Stimulated activated CD4-positive, alpha-beta T cell treated with anti-CD3 and anti-CD28 coated beads, Interleukin-1b, Interleukin-23, amount 100 ng/mL, for 48 hours (primary cell): ENCODE data around the gene WDR88.
A peak's percentile ranks its signal among the peaks of the same experiment; 100 is the strongest.
"Not testable (repeated sequence)": the region's sequence is repeated elsewhere in the genome, so short reads cannot be mapped to it uniquely, and the experiment has no call there.

ENCODE experiments used
- DNase-seq: peaks from one replicate; pipeline ENCODE4 v3.0.0-alpha.2; 2020

The WDR88 gene

GRCh38 chr19:33132021-33132420 is at the start of gene WDR88:
Gene WDR88, plus strand, starts transcription at chr19:33132114. Its CDS starts 56 bp downstream, at chr19:33132170.
- no peak for DNase-seq

GRCh38 chr19:33085570-33086128 is 46.3 kb upstream of the WDR88 start:
- DNase-seq: no peak

- no peak for DNase-seq
These were observed 45.0 kb upstream of the WDR88 start for GRCh38 chr19:33086955-33087354.

GRCh38 chr19:33089010-33089409 is 42.9 kb upstream of the WDR88 start:
- DNase-seq: no peak

GRCh38 chr19:33090179-33090578 is 41.7 kb upstream of the WDR88 start:
- DNase-seq: no peak

GRCh38 chr19:33093420-33094210 is 38.3 kb upstream of the WDR88 start:
- no peak for DNase-seq

- no peak for DNase-seq
These were observed 37.4 kb upstream of the WDR88 start for GRCh38 chr19:33094436-33095067.

- DNase-seq: no peak
These were observed 35.9 kb upstream of the WDR88 start for GRCh38 chr19:33096005-33096404.

- DNase-seq: no peak
These were observed 33.8 kb upstream of the WDR88 start for GRCh38 chr19:33098055-33098534.

- DNase-seq: no peak
These were observed 30.8 kb upstream of the WDR88 start for GRCh38 chr19:33100894-33101644.

- DNase-seq: no peak
These were observed 29.0 kb upstream of the WDR88 start for GRCh38 chr19:33102893-33103292.

GRCh38 chr19:33108161-33108560 is 23.8 kb upstream of the WDR88 start:
- no peak for DNase-seq

GRCh38 chr19:33110137-33110910 is 21.6 kb upstream of the WDR88 start:
- DNase-seq: no peak

- no peak for DNase-seq
These were observed 20.3 kb upstream of the WDR88 start for GRCh38 chr19:33111587-33111986.

- no peak for DNase-seq
These were observed 17.6 kb upstream of the WDR88 start for GRCh38 chr19:33114312-33114711.

GRCh38 chr19:33117501-33117900 is 14.4 kb upstream of the WDR88 start:
- no peak for DNase-seq

- no peak for DNase-seq
These were observed 13.3 kb upstream of the WDR88 start for GRCh38 chr19:33118643-33119042.

GRCh38 chr19:33124207-33125098 is 7.5 kb upstream of the WDR88 start:
- DNase-seq: no peak

- DNase-seq: peak; percentile 52
These were observed 6.0 kb upstream of the WDR88 start for GRCh38 chr19:33125929-33126388.

- DNase-seq: not testable (repeated sequence)
These were observed 5.2 kb upstream of the WDR88 start for GRCh38 chr19:33126712-33127111.

- DNase-seq: no peak
These were observed 2.0 kb upstream of the WDR88 start for GRCh38 chr19:33129901-33130300.
